LNCAP (cell line): Measurements from ENCODE around the gene ZNF750.

Experiments
- TF ChIP-seq, protein P1 (sequence below): fragments of 450-650 bp; IDR thresholded peaks from 2 replicates; pipeline ENCODE4 v1.5.1; 2017; ENCODE audit warnings: mild to moderate bottlenecking

Gene ZNF750

DNA sequence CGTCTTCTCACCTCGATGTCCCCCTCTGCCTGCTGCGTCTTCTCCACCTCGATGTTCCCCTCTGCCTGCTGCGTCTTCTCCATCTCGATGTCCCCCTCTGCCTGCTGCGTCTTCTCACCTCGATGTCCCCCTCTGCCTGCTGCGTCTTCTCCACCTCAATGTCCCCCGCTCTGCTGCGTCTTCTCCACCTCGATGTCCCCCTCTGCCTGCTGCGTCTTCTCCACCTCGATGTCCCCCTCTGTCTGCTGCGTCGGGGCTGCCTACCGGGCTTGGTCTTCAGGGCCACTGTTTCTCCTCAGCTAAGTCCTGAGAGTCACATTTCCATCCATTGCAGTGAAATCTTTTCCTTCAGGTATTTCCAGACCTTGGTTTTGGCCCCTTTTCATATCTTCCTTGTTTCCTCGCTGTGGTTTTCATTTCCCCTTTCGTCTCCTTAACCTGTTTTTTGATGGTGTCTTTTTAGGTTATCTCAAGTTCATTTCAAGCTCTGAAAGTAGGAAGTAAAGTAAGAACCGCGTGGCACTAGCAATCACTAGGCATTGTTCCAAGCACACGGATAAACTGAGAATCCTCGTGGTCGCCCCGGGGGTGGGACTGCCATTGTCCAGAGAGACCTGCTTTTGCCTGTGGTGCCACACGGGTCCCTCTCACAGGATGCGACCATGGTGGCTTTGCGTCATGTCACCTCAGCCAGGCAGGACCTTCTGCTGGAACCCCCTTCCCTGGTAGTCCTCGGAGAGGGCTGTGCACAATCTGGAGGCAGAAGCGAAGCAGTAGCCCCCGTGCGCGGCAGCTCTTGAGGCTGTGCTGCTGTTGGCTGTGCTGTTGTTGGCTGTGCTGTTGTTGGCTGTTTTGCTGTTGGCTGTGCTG, 9.5 kb upstream of the ZNF750 start:
- TF ChIP-seq, protein P1, sequence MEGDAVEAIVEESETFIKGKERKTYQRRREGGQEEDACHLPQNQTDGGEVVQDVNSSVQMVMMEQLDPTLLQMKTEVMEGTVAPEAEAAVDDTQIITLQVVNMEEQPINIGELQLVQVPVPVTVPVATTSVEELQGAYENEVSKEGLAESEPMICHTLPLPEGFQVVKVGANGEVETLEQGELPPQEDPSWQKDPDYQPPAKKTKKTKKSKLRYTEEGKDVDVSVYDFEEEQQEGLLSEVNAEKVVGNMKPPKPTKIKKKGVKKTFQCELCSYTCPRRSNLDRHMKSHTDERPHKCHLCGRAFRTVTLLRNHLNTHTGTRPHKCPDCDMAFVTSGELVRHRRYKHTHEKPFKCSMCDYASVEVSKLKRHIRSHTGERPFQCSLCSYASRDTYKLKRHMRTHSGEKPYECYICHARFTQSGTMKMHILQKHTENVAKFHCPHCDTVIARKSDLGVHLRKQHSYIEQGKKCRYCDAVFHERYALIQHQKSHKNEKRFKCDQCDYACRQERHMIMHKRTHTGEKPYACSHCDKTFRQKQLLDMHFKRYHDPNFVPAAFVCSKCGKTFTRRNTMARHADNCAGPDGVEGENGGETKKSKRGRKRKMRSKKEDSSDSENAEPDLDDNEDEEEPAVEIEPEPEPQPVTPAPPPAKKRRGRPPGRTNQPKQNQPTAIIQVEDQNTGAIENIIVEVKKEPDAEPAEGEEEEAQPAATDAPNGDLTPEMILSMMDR, result no peak

DNA sequence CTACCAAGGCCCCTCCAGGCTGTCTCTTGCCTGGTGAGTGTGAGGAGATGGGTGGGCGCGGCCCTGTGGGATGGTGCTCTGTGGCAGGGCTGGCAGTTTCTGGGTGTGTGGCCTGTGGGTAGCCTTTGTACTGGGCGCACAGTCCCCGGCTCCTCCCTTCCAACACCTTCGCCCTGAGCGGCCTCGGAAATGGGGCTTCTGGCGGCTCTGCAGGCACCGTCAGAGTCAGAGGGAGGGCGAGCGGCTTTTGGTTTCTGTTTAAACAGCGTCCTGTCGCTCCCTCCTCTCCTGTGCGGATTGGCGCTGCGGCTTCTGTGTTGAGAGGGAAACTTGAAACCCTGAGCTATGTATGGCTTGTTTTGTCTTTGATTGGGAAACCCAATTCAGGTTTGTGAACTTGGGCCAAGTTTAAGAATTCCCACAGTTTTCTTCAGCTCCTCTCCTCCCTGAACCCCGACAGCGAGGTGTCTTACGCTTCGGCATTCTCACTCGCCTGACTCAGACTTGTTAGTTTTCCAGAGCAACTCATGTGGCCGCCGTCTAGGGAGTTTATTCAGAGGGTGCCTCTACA, 8.3 kb upstream of the ZNF750 start:
- TF ChIP-seq, protein P1, result no peak

DNA sequence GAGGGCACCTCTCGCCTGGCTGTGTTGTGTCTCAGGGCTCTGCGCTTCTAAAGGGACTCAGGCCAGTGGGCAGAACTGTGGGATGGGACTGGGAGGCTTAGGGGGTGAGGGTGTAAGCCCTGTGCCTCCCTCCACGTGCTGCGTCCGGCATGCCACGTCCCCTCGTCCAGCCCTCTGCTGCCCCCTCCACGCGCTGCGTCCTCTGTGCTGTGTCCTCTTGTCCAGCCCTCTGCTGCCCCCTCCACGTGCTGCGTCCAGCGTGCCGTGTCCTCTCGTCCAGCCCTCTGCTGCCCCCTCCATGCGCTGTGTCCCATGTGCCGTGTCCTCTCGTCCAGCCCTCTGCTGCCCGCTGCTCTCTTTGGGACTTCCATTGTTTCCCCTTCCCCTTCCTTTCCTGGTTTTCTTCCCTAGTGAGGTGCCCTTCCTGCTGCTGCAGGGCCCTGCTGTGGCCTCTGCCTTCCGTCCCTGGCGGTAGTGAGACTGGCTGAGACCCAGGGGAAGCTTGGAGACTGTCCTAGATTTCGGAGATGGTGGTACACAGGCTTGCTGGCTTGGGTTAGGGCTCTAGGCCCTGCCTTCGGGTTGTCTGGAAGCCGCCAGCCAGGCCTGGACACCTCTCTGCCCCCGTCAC, 6.4 kb upstream of the ZNF750 start:
- TF ChIP-seq, protein P1, result no peak

DNA sequence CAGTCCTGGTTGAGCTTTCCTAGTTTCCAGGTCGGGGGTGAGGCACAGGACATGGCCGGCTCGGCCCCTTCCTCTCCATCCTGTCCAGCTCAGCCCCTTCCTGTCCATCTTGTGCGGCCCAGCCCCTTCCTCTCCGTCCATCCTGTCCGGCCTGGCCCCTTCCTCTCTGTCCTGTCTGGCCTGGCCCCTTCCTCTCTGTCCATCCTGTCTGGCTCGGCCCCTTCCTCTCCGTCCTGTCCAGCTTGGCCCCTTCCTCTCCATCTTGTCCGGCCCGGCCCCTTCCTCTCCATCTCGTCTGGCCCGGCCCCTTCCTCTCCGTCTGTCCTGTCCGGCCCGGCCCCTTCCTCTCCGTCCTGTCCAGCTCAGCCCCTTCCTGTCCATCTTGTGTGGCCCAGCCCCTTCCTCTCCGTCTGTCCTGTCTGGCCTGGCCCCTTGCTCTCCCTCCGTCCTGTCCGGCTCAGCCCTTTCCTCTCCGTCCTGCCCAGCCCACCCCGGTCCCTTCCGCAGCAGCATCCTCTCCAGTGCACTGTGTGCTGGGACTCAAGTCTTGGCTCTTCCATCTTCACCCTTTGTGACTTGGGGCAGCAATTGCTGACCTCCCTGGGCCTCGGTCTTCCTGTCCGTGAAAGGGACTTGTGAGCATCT, 5.5 kb upstream of the ZNF750 start:
- TF ChIP-seq, protein P1, result no peak

DNA sequence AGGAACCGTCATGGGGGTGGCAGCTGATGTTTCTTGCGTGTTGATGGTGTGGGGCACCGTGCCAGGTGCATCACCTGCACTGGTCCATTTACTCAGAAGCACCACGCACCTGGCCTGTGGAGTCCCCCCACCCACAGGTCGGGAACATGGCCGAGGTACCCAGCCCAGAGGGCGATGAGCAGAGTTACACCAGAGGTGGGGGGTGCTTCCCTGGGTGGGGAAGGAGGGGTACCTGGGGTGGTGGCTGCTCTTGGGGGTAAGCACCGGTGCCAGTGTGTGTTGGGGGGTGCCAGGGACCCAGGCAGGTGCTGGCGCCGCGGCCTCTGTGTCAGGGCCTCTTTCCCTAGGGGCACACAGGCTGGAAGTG, 5.0 kb upstream of the ZNF750 start:
- TF ChIP-seq, protein P1, result no peak

DNA sequence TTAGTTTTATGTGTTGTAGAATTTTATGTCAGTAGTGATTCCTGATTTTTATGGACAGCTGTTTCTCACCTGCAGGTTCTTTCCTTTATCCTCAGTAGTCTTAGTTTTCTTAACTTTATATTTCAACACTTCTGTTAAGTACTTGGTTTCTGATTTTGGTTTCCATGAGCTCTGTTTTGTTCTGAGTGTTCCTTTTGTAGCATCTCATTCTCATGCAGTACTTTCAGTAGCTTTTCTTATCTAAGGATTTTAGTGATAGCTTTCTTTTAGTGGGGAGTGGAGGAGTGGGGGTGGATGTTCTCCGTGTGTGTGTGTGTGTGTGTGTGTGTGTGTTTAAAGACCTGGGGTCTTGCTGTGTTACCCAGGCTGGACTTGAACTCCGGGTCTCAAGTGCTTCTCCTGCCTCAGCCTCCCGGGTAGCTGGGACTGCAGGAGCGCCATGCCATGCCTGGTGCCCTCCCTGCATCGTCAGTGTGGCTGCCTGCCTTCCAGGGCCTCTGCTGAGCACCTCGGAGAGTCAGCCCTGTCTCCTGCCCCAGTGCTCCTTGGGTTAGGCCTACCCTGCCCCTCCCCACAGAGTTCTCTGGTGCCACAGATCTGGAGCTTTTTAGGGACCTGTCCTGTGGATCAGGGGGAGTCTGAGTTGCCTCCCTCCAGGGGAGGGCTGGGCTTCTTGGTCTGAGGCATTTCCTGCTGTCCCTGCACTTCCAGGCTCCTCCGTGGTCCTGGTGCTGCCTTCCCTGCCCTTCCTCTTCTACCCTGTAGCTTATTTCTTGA, 4.3 kb upstream of the ZNF750 start:
- TF ChIP-seq, protein P1, result no peak
